Measurements from ENCODE around the gene DNAJB8.
A peak's percentile ranks its signal among the peaks of the same experiment; 100 is the strongest.

The DNAJB8 gene

DNA sequence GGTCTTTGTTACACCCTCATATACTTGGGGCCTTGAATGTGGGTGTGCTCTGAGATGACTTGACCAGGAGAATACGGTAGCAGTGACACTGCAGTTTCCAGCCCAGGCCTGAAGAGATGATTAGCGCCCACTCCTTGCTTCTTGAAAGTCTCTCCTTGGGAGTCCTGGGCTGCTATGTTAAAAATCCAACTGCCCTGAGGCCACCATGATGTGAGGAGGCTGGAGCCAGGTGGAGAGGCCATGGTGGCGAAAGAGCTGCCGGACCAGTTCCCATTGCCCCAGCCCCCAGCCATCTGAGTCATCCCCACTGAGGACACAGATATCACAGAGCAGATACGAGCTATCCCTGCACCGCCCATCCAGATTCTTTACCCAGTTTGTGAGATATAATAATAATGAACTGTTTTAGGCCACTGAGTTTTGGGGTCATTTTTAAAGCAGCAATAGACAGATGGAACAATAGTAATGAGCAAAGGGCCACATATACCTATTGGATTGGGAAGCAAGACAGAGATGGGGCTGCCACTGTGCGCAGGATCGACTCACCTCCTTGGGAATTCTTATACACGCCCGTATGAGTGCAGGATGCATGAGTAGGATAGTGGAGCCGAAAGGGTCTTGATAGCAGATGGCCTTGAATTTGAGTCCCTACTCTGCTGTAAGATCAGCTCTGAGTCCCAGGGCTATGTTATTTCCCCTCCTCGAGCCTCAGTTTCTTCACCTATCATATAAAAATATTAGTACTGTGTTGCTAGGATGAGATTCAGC lies 38.5 kb upstream of the DNAJB8 start:
- no peak overlapping the region for H3K4me3 Mint-ChIP-seq
- no peaks in the 10 kb centered on the region for H3K9me3 Mint-ChIP-seq
- peaks cover 47% of the 10 kb centered on the region for H3K27me3 Mint-ChIP-seq (ENCODE audit: low read depth)
- H3K36me3 Mint-ChIP-seq (ENCODE audit: low read depth) = no peaks in the 10 kb centered on the region
- H3K4me1 Mint-ChIP-seq = no peaks in the 10 kb centered on the region
- no peak overlapping the region for H3K27ac Mint-ChIP-seq
- TF ChIP-seq, protein P1, sequence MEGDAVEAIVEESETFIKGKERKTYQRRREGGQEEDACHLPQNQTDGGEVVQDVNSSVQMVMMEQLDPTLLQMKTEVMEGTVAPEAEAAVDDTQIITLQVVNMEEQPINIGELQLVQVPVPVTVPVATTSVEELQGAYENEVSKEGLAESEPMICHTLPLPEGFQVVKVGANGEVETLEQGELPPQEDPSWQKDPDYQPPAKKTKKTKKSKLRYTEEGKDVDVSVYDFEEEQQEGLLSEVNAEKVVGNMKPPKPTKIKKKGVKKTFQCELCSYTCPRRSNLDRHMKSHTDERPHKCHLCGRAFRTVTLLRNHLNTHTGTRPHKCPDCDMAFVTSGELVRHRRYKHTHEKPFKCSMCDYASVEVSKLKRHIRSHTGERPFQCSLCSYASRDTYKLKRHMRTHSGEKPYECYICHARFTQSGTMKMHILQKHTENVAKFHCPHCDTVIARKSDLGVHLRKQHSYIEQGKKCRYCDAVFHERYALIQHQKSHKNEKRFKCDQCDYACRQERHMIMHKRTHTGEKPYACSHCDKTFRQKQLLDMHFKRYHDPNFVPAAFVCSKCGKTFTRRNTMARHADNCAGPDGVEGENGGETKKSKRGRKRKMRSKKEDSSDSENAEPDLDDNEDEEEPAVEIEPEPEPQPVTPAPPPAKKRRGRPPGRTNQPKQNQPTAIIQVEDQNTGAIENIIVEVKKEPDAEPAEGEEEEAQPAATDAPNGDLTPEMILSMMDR (IDR thresholded peaks at IDR 0.05; ENCODE audit: unreplicated experiment in 3 of 3) = no peak

DNA sequence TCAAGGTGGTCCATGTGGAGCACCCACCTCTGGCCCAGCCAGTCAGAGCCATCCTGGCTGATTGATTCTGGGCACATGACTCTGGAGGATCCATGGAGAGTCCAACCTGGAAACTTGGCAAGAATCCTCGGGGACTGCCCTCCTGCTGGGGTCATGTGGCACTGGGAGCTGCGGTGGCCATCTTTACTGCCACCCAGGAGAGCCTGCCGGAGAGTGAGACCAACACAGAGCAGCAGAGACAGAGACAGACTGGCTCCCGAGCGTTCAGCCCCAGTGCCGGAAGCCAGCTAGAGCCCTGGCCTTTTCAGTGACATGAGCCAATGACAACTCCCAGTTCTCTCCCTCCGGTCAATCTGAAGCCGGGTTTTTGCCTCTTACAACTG lies 37.8 kb upstream of the DNAJB8 start:
- Mint-ChIP-seq H3K36me3 (ENCODE audit: low read depth) (no peaks in the 10 kb centered on the region), H3K4me1 (no peaks in the 10 kb centered on the region), H3K27ac (no peak overlapping the region), H3K9me3 (no peaks in the 10 kb centered on the region), H3K4me3 (no peak overlapping the region), H3K27me3 (ENCODE audit: low read depth) (peaks cover 52% of the 10 kb centered on the region)
- TF ChIP-seq, protein P1 (IDR thresholded peaks at IDR 0.05; ENCODE audit: unreplicated experiment in 3 of 3) = no peak

DNA sequence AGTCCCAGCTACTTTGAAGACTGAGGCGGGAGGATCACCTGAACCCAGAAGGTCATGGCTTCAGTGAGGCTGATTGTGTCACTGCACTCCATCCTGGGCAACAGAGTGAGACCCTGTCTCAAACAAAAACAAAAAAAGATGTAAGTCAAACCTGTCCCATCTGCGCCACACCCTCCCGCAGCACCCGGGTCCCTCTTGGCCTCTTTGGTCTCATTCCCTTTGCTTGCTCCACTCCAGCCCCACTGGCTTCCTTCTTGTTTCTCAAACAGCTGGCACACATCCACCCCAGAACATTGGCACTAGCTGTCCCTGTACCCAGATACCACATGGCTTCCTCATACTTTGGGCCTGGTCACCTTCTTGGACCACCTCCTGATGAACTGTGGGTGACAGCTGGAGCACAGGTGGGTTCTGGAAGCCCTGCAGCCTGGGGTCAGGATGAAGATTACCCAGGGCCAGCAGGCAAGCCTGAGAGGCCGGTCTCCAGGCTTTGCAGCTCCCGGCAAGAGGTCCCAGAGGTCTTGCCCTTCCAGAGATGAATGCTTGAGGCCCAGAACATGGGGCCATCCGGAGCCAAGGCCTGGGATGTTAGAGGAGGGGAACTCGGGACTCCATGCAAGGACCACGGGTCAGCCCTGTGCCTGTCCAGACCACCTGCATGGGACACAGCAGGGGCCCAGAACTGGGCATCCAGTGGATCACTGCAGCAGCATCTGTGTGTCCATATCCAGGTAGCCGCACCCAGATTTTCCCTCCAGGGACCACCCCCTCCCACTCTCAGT lies 37.3 kb upstream of the DNAJB8 start:
- H3K4me1 Mint-ChIP-seq = no peaks in the 10 kb centered on the region
- no peaks in the 10 kb centered on the region for H3K36me3 Mint-ChIP-seq (ENCODE audit: low read depth)
- H3K4me3 Mint-ChIP-seq = no peak overlapping the region
- TF ChIP-seq, protein P1 (IDR thresholded peaks at IDR 0.05; ENCODE audit: unreplicated experiment in 3 of 3) = no peak
- H3K27me3 Mint-ChIP-seq (ENCODE audit: low read depth) = peaks cover 52% of the 10 kb centered on the region
- no peak overlapping the region for H3K27ac Mint-ChIP-seq
- no peaks in the 10 kb centered on the region for H3K9me3 Mint-ChIP-seq

DNA sequence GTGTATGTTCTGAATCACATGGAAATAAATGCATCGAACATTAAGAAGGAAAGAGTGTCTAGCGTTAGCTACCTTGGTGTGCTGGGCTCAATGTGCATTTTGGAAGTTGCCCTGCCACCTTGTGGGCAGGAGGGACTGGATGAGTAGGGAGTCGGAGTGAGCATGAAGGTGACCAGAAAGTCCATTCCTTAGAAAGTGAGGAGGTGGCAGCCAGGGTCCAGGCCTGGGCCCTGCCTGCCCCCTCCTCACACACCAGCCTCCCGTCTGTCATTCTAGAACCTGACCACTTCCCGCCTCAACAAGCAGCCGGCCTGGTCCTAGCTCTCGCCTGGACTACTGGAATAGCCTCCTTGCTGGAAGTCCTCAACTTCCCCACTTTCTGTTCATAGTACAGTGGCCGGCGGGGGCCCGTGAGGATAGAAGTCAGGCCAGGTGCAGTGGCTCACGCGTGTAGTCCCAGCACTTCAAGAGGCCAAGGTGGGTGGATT lies 36.5 kb upstream of the DNAJB8 start:
- TF ChIP-seq, protein P1 (IDR thresholded peaks at IDR 0.05; ENCODE audit: unreplicated experiment in 3 of 3) = peak in 1 of 3 experiments; percentile 25
- Mint-ChIP-seq H3K27me3 (ENCODE audit: low read depth) (peaks cover 52% of the 10 kb centered on the region), H3K27ac (no peak overlapping the region), H3K4me3 (no peak overlapping the region), H3K36me3 (ENCODE audit: low read depth) (no peaks in the 10 kb centered on the region), H3K4me1 (peaks cover 5% of the 10 kb centered on the region), H3K9me3 (no peaks in the 10 kb centered on the region)

DNA sequence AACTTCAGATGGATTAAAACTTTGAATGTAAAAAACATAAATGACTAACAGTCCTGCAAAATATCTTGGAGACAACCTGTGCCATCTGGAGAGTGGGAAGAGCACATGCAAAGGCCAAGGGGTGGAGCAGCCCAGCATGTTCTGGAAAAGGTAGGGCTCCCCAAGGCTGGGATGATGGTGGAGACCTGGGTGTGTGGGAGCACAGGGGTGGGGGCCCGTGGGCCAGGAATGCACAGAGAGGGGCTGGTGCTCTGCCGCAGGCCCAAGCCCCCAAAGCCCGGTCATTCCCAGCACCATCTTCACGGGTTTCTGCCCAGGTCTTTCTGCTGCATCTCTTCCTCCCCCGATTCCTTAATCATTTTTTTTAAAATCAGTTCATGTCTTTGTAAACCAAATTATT lies 36.0 kb upstream of the DNAJB8 start:
- TF ChIP-seq, protein P1 (IDR thresholded peaks at IDR 0.05; ENCODE audit: unreplicated experiment in 3 of 3) = no peak
- H3K4me1 Mint-ChIP-seq = peaks cover 5% of the 10 kb centered on the region
- no peak overlapping the region for H3K4me3 Mint-ChIP-seq
- H3K27me3 Mint-ChIP-seq (ENCODE audit: low read depth) = peaks cover 54% of the 10 kb centered on the region
- H3K36me3 Mint-ChIP-seq (ENCODE audit: low read depth) = no peaks in the 10 kb centered on the region
- no peak overlapping the region for H3K27ac Mint-ChIP-seq
- no peaks in the 10 kb centered on the region for H3K9me3 Mint-ChIP-seq

All from nephron (organoid).